NCI-H226 (cell line): ENCODE results near the gene PRELID2.
"Not testable (repeated sequence)": the region's sequence is repeated elsewhere in the genome, so short reads cannot be mapped to it uniquely, and the experiment has no call there.

Experiments used
- DNase-seq: peaks from one replicate; pipeline ENCODE4 v3.0.0-alpha.2; 2015

Gene PRELID2

DNA sequence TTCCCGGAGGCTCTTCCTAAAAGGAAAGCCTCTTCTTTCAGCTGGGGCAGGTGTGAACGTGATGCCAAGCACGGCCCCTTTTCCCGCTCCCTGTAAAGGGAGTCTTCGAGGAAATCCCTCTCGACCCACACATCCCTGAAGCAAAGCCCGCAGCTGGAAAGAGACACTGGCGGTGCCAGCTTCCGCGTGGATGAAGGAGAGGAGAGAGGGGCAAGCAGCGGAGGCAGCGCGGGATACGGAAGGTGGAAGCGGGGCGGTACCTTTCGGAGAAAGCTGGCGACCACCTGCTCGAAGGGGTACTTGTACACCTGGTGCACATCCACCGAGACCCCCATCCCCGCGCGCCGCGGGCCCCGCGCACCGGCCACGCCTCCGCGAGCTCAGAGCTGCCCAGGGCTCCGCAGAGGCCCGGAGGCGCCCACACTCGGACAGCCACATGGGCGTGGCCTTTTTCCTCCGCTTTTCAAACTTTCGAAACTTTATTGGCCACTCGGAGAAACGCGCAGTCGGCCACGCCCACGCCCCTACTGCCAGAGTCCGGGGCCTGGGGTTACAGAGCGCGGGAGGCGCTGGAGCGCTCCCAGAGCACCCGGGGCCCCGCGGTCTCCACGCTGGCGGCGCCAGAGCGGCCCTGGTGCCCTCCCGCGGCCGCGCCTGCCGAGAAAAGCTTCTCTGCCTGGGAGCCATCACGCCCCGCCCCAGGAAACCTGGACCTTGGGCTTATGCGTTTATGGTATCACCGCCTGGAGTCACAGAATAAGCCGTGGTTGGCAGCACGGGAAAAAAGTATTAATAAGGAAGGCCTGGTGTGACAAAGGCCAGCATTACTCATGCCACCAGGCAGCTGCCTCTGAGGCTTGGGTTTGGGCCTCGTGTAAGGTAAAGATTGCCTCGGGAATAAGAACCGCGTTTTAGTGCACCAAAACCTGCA is at the start of gene PRELID2:
PRELID2 (minus strand) TSS at position 426 of the 931 bp plus-strand sequence; CDS start at position 335, 91 bp downstream.
- DNase-seq = peak; percentile 89

- DNase-seq = no peak
Observed at GRCh38 chr5:145874765-145875164, 39.6 kb upstream of the PRELID2 start.

DNA sequence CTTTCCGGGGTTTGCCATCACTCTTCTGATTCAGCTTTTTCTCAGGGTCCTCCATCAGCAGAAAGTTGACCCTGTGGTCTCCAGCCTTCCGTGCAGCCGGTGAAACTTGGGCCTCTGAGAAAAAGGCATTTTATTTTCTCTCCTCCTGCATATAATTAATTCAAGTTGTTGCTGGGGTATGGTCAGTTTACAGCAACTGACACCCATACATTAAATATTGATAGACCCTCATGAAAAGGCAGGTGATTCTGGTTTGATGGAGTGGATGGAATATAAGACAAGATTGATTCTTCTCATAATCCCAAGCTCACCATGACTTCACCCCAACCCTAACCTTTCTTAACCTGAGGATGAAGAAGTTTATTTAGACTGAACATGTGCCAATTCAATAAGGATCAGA is 37.8 kb upstream of the PRELID2 start, which contains the start of gene GRXCR2:
GRXCR2 (minus strand) TSS at position 101 of the 400 bp plus-strand sequence; CDS start at position 55, 46 bp downstream.
- DNase-seq = no peak

DNA sequence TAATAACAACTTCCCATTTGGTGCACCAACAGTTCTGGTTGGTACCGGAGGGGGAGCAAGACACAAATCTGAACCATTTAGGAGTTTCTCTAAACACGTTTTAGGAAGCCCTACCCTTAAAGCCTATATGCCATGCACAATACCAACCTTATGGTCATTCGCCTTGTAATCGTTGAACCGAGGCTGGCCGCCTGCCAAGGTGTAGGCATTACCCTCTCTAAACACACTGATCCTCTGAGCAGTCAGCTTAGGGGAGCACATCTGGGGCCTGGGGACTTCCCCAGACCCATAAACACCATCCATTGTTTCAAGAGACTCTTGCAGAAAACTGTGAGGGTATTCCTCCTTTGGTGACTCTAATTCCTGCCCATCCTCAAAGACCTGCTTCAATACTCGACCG is 37.3 kb upstream of the PRELID2 start:
- no peak for DNase-seq

- DNase-seq = no peak
Observed at GRCh38 chr5:145869753-145870152, 34.6 kb upstream of the PRELID2 start.

DNA sequence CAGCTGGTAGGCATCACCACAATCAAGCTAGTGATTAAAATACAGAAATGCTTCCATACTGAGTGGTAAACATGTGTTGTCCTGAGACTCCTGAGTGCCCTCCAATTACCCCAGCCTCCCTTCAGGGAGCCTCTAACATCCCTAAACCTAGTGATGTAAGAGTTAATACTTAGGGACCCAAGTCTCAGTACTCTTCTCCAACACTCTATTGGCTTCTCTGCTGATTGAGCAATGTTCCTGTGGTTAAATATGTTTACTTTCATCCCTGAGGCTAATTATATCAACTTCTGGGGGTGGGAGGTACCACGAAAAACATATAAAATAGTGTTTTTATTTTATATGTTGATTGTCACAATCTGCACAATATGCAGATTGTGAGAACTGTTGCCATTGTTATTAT is 32.7 kb upstream of the PRELID2 start:
- DNase-seq = no peak

- not testable (repeated sequence) for DNase-seq
Observed at GRCh38 chr5:145864432-145864831, 29.3 kb upstream of the PRELID2 start.

DNA sequence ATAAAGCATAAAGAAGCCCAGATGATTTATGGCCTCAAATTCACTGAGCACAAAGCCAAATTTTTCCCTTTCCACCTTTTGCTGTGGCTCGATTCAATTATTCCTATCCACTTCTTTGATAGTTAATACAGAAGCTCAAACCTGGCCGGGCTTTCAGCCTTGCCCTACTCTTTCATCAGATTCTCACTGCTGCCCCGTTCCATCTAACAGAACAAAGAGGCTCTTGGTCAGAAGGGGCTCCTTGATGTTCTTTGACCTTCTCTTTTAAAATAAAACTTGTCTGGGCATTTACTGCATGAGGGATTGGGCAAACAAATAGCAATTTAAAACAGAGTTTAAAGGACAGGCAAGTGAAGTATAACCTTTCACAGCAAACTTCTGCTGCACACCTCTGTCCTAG is 27.9 kb upstream of the PRELID2 start:
- DNase-seq = no peak

DNA sequence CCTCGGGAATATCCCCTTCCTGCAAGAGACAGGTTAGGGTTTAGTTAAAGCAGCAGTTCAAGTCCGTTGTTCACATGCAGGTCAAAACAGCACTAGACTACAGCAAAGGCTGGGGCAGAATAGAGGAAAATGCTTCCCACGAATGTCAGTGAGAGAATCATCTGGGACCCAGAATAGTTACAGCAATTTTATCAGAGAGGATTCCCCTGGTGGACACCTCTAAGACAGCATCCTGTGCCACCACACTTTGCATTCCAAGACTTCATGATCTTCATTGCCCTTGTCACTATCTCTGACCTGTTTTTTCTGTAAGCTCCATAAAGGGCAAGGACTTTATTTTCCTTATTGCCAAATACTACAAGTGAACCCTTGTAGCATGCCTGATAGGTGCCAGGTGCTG is 24.8 kb upstream of the PRELID2 start:
- no peak for DNase-seq

DNA sequence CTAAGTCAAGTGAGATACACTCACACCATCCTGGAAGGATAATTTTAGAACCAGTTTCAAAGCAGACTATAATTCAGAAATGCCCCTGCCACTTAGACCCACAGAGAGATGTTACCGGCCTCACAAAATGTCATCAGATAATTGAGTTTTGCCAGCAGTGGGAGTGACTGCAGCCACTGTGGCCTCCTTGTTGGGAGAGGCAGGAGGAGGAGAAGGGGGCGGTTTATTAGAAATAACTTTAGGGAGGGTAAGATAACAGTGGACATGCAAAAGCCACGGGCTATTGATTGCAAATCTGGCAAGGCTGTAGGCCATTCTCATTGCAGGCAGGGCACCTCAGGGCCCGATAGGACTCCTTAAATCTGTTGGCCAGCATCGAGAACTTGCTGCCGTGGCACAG is 24.3 kb upstream of the PRELID2 start:
- no peak for DNase-seq

DNA sequence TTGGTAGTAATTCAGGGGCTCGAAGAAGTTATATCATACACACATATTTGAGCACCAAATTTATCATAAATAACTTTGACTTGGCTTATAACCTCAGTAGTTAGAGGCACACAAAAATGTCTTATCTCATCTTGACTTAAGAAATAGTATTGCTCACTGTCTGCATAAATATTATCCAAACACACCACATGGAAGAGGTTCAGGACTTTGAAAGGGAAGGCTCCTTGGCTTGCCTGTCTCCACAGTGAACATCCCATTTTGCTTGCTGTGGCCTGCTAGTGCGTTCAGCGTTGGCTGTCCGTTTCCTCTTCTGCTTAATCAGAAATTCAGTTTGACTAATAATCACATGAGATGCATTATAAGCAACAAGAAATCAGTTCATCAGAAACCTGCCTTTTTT is 23.8 kb upstream of the PRELID2 start:
- DNase-seq = peak; percentile 46

GRCh38 chr5:145856285-145856818 is 21.2 kb upstream of the PRELID2 start:
- DNase-seq = no peak

GRCh38 chr5:145855763-145856267 is 20.7 kb upstream of the PRELID2 start:
- no peak for DNase-seq

DNA sequence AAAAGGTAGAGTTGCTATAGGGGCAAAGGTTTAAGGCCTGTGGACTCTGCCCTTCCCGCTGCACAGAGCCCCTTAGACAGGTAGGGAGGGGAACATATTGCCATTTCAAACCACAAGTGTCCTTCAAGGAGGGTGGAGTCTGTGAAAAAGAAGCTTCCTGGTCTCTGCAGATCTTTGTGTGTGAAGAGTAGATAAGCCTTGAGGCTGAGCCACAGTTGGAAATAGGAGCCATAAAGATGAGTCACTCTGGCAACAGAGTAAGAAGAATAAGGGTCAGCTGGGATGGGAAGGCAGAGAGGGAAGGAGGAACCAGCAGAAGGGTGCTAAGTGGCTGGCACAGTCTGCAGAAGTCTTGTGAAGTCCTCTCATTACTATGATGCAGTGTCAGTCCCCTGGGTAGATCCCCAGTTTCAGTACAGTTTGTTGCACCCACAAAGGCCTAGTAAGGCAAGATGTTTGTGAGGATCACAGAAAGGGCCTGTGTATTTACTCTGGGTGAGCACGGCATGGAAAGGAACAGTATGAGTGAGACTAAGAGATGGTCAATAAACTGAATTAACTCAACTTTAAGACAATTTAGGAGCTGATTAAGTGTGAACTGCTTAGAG is 19.6 kb upstream of the PRELID2 start:
- DNase-seq = peak; percentile 81

DNA sequence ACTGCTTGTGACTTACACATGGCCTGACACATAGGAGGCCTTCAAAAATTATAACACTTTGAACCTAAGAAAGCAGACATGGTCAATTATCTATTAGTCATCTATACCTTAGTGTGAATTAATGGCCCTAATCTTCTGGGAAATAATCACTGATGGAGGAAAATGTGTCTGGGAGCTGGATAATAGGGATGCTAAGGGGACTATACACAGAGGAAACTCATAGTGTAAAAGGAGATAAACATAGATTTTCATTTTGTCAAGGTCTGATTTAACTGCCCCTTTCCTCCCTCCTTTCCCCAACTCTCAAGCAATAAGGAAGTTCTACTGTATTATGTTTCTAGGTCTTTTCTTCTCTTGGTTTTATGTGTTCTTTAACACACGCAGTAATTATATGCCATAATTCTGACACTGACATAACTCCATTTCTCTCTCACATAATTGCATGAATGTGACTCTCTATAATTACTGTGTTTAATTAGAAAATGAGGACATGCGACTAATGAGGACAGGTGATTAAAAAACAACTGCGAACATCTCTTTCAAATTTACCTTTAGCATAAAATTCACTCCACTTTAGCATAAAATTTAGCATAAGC is 18.7 kb upstream of the PRELID2 start:
- no peak for DNase-seq

GRCh38 chr5:145852990-145853389 is 17.8 kb upstream of the PRELID2 start:
- no peak for DNase-seq

DNA sequence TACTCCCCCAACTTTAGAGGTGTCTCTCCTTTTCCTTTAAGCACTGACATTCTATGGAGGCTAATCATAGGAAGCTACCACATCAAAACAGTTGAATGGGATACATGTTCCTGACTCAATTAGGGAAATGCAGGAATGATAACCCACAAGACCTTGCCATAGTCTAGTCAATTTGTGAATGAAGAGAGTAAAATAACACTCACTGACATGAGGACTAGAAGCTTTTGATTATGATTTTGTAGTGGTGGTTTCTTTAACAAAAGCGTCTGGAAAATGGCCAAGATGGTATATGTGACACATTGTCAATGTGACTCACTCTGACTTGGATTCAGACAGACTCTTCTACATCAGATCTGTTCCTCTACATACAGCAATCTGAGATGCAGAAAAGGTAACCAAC is 13.7 kb upstream of the PRELID2 start:
- DNase-seq = no peak

- DNase-seq = peak; percentile 79
Observed at GRCh38 chr5:145847499-145848497, 12.7 kb upstream of the PRELID2 start.

GRCh38 chr5:145846081-145846480 is 10.9 kb upstream of the PRELID2 start:
- DNase-seq = no peak

DNA sequence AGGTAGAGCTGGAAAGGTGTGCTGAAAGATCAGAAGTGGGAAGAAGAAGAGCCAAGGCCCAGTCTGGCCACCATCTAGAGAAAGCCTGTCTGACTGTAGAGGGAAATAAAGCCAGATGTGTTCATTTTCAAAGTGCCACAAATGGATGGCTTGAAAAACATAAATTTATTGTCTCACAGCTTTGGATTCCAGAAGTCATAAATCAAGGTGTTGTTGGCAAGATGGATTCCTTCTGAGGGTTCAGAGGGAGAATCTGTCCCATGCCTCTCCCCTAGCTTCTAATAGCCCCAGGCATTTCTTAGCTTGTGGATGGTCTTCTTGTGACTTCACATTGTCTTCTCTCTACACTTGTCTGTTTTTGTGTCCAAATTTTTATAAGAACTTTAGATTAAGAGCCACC is 6.2 kb upstream of the PRELID2 start:
- no peak for DNase-seq

DNA sequence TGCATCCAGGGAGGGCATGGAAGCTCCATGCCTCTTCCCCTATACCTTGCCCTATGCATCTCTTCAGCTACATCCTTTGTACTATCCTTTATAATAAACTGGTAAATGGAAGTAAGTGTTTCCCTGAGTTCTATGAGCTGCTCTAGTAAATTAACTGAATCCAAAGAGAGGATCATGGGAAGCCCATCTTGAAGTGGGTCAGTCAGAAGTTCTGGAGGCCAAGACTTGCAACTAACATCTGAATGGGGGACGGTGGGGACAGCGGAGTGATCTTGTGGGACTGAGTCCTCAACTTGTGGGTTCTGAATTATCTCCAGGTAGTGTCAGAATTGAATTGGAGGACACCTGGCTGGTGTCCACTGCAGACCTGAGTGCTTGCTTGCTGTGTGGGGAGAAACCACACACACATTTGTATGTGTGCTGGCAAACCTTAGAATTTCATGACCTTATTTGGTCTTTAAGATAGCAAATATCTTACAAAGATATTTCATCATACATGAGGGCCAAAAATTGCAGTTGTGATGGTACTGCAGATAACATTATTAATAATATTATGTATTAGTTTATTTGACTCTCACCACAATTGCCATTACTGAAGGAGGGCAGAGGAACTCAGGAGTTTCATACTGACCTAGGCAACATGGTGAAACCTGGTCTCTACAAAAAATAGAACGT is 5.5 kb upstream of the PRELID2 start:
- no peak for DNase-seq
